HL-60 (cell line): ENCODE results near the gene CLASP2.
"Not testable (repeated sequence)": the region's sequence is repeated elsewhere in the genome, so short reads cannot be mapped to it uniquely, and the experiment has no call there.

Source experiments
- DNase-seq, 2 experiments: peaks; one replicate each; pipeline ENCODE4 v3.0.0-alpha.2; 2010 to 2020; ENCODE audit warnings: low read depth in 1 of 2, low spot score in 1 of 2
- H3K27ac ChIP-seq: fragments of 250-450 bp; sonication (Bioruptor Pico); replicated peaks from 2 replicates; pipeline ENCODE4 v1.5.1; 2020; ENCODE audit warnings: mild to moderate bottlenecking, moderate library complexity
- H3K27me3 ChIP-seq: fragments of 250-450 bp; sonication (Bioruptor Pico); 2 replicates; pipeline ENCODE4 v1.5.1; 2021; ENCODE audit warnings: mild to moderate bottlenecking, moderate library complexity; ENCODE audit not compliant: insufficient read depth, poor library complexity, severe bottlenecking
- H3K4me3 ChIP-seq: replicated peaks from 2 replicates; pipeline ENCODE4 v1.5.1; 2011; ENCODE audit warnings: mild to moderate bottlenecking, control low read depth, low read length; ENCODE audit not compliant: insufficient read depth
- CTCF ChIP-seq: IDR thresholded peaks from one replicate; pipeline ENCODE4 v1.5.1; 2011; ENCODE audit warnings: low read length, control low read depth, inconsistent platforms; ENCODE audit not compliant: insufficient read depth
- GABPA ChIP-seq: IDR thresholded peaks from 2 replicates; pipeline ENCODE4 v1.6.1; 2012; ENCODE audit warnings: low read depth
- POLR2AphosphoS5 ChIP-seq: IDR thresholded peaks from 2 replicates; pipeline ENCODE4 v1.6.1; 2012; ENCODE audit warnings: low read depth
- REST ChIP-seq: IDR thresholded peaks from 2 replicates; pipeline ENCODE4 v1.6.1; 2012; ENCODE audit warnings: low read depth; ENCODE audit not compliant: insufficient replicate concordance
- SPI1 ChIP-seq: IDR thresholded peaks from 2 replicates; pipeline ENCODE4 v1.6.1; 2012; ENCODE audit warnings: low read depth, mild to moderate bottlenecking, borderline replicate concordance

The CLASP2 gene

DNA sequence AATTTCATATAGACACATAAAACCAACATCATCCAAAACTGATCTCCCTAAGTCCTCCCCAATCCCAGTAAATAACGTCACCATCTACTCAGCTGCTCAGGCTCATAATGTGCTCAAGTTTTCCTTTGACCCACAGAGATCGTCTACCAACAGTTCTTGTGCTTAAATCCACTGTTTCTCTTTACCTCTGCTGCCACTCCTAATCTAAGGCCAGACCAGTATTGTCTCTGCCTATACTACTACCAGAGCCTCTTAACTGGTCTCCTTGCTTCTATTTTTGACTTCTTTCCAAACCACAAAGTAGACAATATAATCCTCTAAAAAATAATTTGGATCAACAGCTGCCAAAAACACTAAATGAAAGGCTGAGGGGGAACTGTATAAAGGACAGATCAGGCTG, 65.3 kb downstream of the CLASP2 start:
- Histone ChIP-seq H3K4me3 (no peak overlapping the region), H3K27me3 (no peaks in the 10 kb centered on the region), H3K27ac (no peak overlapping the region)
- no peak for DNase-seq
- no peak for TF ChIP-seq POLR2AphosphoS5
- TF ChIP-seq SPI1, result no peak
- no peak for TF ChIP-seq CTCF
- no peak for TF ChIP-seq GABPA
- no peak for TF ChIP-seq REST

- H3K4me3 ChIP-seq, H3K27me3 ChIP-seq, DNase-seq, H3K27ac ChIP-seq: not testable (repeated sequence)
Measured at GRCh38 chr3:33651101-33651500, 67.0 kb downstream of the CLASP2 start.

GRCh38 chr3:33650495-33650894, 67.6 kb downstream of the CLASP2 start:
- TF ChIP-seq SPI1 (no peak), REST (no peak), POLR2AphosphoS5 (no peak), CTCF (no peak), GABPA (no peak)
- H3K4me3 ChIP-seq, result no peak overlapping the region
- no peak overlapping the region for H3K27ac ChIP-seq
- DNase-seq, result no peak
- no peaks in the 10 kb centered on the region for H3K27me3 ChIP-seq

DNA sequence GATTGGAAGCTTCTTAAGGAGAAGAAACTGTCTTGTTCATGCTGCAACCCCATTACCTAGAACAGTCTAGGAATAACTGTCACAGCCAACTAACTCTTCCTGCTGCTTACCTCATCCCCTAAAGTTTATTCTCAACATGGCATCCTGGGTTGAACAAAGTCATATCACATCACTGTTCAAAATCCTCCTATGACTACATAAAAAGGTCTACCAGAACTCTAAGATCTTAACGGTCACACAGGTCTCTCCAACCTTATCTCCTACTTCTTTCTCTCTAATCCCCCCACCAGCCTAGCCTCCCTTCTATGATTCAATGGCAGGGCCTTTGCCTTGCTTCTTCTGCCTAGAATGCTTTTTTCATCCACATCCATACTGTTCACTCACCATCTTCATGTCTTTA, 69.3 kb downstream of the CLASP2 start:
- H3K27ac ChIP-seq, result no peak overlapping the region
- no peak for TF ChIP-seq CTCF
- TF ChIP-seq REST, result no peak
- TF ChIP-seq GABPA, result no peak
- no peak for TF ChIP-seq POLR2AphosphoS5
- no peak for TF ChIP-seq SPI1
- no peak overlapping the region for H3K4me3 ChIP-seq
- DNase-seq, result no peak
- H3K27me3 ChIP-seq, result no peaks in the 10 kb centered on the region
